Parietal lobe (tissue), 2 donors: ENCODE data around the gene DPP4. TPM values are rescaled to one million over a fixed set of nuclear protein-coding genes. Genes with fewer than 3 reads are reported as not detected.

Experiments
- small RNA-seq: library from RNA; depleted of rRNA; stranded (forward); fragments of <200 nt; gene quantifications from one replicate; pipeline ENCODE3, GENCODE V24; 2014; ENCODE audit warnings: low replicate concordance
- total RNA-seq: library from RNA; depleted of rRNA; stranded (reverse); fragments of >200 nt; gene quantifications from one replicate; pipeline ENCODE4 v1.2.3, GENCODE V29; 2014

The DPP4 gene
- total RNA-seq, result 9.4 TPM

GRCh38 chr2:162073888-162074631, at the start of gene DPP4:
Gene DPP4 (minus strand): TSS chr2:162074215. CDS start chr2:162073981, 234 bp downstream.

Small RNA genes lying within 50 kb of the gene (small RNA-seq; reads per million reads assigned to genes)
- not detected for gene TIMM8AP1

Other genes starting within 250 kb of the DPP4 start
- not detected for gene GCG, start 78.0 kb upstream of the DPP4 start, total RNA-seq
- gene FAP, start 169.2 kb upstream of the DPP4 start, total RNA-seq, result 1.3 TPM
- 2.2 TPM for gene IFIH1, start 244.5 kb upstream of the DPP4 start, total RNA-seq